ENCODE data around the gene TMBIM4.

- TF ChIP-seq POLR2A (IDR thresholded peaks at IDR 0.05) (no peak), CTCF (IDR thresholded peaks at IDR 0.05) (no peak)
These were observed 9.1 kb downstream of the TMBIM4 start for GRCh38 chr12:66160704-66161103.

All from lower leg skin (tissue), 3 donors.